ENCODE measurements around the gene ZSWIM9.
A peak's percentile ranks its signal among the peaks of the same experiment; 100 is the strongest.

Gene ZSWIM9

GRCh38 chr19:48186015-48186414, 15.5 kb downstream of the ZSWIM9 start:
- TF ChIP-seq CTCF (conservative IDR thresholded peaks at IDR 0.05; ENCODE audit: low read length): no peak
- no peak overlapping the region for H3K4me3 ChIP-seq (ENCODE audit: low read length)
- no peak for DNase-seq (ENCODE audit: low read depth)

- no peak for DNase-seq (ENCODE audit: low read depth)
- H3K4me3 ChIP-seq (ENCODE audit: low read length): no peak overlapping the region
- no peak for TF ChIP-seq CTCF (conservative IDR thresholded peaks at IDR 0.05; ENCODE audit: low read length)
These were observed 16.1 kb downstream of the ZSWIM9 start for GRCh38 chr19:48186541-48186991.

DNA sequence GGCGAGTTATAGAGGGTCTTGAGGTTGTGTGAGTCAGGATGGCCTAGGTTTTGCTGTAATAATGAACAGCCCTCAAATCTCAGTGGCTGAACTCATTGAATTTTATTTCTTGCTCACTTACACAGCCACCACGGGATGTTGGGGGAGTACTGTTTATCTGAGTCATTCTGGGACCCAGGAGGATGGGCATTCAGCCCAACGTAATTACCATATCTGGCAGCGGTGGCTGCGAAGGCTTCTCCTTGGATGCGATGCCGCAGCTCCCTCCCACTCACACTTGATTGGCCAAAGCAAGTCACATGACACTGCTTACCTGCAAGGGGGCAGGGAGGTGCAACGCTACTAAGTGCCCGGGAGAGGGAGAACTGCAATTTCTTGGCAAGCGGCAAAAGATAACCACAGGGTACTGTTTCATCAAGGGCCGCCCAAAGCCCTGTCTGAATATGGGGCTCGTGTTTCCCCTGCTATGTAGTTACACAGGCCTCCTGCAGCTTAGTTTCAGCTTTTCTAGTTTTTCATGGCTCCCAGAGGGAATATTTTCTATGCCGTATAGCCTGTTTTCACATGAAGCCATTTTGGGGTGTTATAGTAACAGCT, 19.9 kb downstream of the ZSWIM9 start:
- H3K4me3 ChIP-seq (ENCODE audit: low read length): no peak overlapping the region
- DNase-seq (ENCODE audit: low read depth): no peak
- no peak for TF ChIP-seq CTCF (conservative IDR thresholded peaks at IDR 0.05; ENCODE audit: low read length)

GRCh38 chr19:48190885-48191284, 20.4 kb downstream of the ZSWIM9 start:
- H3K4me3 ChIP-seq (ENCODE audit: low read length): no peak overlapping the region
- TF ChIP-seq CTCF (conservative IDR thresholded peaks at IDR 0.05; ENCODE audit: low read length): no peak
- DNase-seq (ENCODE audit: low read depth): no peak

DNA sequence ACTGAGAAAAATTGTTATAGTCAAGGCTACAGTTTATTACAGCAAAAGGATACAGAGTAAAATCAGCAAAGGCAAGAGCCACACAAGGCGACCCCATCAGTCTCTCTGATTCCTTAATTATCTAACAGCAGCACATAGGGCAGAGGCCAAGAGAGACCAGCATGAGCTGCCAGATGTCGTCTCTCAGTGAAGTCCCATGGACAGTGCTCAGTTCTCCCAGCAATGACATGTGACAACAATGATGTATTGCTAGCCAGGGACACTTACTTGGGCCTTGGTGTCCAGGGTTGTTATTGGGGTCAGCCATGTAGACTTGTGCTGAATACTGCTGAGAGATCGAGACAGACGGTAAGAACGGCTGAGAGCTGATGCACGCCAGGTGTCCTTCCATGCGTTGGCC, 22.3 kb downstream of the ZSWIM9 start:
- H3K4me3 ChIP-seq (ENCODE audit: low read length): no peak overlapping the region
- no peak for TF ChIP-seq CTCF (conservative IDR thresholded peaks at IDR 0.05; ENCODE audit: low read length)
- DNase-seq (ENCODE audit: low read depth): no peak

DNA sequence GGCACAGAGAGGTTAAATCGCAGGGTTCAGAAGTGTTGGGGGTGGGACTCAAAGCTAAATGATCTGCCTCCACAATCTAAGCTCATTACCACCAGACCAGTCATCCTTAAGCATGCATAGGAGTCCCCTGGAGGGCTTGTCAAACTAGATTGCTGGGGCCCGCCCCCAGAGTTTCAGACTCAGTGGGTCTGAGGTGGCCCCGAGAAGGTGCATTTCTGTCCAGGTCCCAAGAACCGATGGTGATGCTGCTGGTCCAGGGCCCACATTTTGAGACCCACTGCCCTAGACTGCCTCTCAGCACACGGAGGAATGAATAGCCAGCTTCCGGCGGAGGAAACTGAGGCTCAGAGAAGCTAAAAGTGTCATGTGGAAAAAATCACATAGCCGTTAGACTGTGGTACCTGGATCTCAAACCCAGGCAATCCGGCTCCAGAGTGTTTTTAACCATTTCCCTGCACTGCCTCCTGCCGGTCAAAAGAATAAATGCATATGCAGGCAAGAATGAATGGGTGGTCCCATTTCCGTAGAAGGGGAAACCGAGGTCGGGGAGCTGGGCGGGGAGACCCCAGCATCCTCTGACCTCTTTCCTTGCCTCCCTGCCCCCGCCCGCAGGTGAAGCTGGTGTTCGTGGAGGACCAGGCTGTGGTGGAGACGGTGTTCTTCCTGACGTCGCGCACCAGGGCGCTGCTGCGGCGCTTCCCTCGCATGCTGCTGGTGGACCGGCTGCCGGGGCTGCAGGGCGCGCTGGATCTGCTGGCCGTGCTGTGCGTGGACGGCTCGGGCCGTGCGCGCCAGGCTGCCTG, 23.8 kb downstream of the ZSWIM9 start:
- TF ChIP-seq CTCF (conservative IDR thresholded peaks at IDR 0.05; ENCODE audit: low read length): peak; percentile 57
- no peak for DNase-seq (ENCODE audit: low read depth)
- no peak overlapping the region for H3K4me3 ChIP-seq (ENCODE audit: low read length)
